GM10248 (cell line): Measurements from ENCODE around the gene IL4.
"Not testable (repeated sequence)": the region's sequence is repeated elsewhere in the genome, so short reads cannot be mapped to it uniquely, and the experiment has no call there.

Source experiments
- CTCF ChIA-PET: fragments of 300-600 bp; sonication (Branson Sonifier 250); formaldehyde crosslinking; extraction: SDS; loops from one replicate; lab custom pipeline; 2021; ENCODE audit warnings: antibody characterized with exemption; lab: Yijun Ruan, JAX
- POLR2A ChIA-PET: fragments of 350-650 bp; sonication (Branson Sonifier 250); formaldehyde crosslinking; extraction: SDS; loops from one replicate; lab custom pipeline; 2020; ENCODE audit warnings: antibody characterized with exemption; lab: Yijun Ruan, JAX
- DNase-seq: peaks from one replicate; pipeline ENCODE4 v3.0.0; 2012; ENCODE audit errors: extremely low spot score
- TF ChIP-seq, protein P1 (sequence below): IDR thresholded peaks from 2 replicates; pipeline ENCODE4 v1.5.1; 2012; ENCODE audit warnings: mild to moderate bottlenecking, low read depth; ENCODE audit errors: extremely low read depth, missing control alignments, control extremely low read depth

The IL4 gene

DNA sequence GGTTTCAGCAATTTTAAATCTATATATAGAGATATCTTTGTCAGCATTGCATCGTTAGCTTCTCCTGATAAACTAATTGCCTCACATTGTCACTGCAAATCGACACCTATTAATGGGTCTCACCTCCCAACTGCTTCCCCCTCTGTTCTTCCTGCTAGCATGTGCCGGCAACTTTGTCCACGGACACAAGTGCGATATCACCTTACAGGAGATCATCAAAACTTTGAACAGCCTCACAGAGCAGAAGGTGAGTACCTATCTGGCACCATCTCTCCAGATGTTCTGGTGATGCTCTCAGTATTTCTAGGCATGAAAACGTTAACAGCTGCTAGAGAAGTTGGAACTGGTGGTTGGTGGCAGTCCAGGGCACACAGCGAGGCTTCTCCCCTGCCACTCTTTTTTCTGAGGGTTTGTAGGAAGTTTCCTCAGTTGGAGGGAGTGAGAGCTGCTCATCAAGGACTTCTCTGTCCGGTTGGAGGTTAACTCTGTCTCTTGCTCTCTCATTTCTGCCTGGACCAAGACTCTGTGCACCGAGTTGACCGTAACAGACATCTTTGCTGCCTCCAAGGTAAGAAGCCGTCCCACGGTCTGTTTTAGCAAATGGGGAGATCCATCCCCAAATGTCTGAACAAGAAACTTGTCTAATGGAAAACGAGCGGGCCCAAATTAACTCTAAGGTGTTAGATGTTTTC is at the start of gene IL4:
IL4 (plus strand) TSS at position 51 of the 692 bp plus-strand sequence; CDS start at position 113, 62 bp downstream.
- POLR2A ChIA-PET: interaction anchor here (0.6 to 3.0 kb wide), 3 partner anchors 10 to 1526 kb away, joined by 3 to 21 read pairs (median 5); no protein-coding TSS in a partner anchor

DNA sequence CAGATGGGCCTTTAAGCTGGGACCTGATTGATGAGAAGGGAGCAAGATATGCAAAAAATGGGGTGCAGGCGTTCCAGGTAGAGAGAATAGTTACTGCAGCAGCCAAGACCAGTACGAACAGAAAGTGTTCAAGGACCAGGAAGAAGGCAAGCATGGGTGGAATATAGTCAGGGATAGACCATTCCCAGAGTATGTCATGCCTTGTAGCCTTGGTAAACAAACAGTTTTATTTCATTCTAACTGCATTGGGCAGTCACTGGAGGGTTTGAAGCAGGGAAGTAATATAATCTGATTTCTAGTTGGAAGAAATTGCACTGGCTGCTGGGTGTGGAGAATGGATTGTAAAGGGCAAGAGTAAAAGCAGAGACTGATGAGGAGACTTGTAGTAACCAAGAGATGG is 46.3 kb upstream of the IL4 start:
- ChIA-PET POLR2A (no interaction called here), CTCF (interaction anchor here (1.4 kb wide), 1 partner anchor 40 kb away, joined by 3 read pairs; no protein-coding TSS in a partner anchor)
- TF ChIP-seq, protein P1, sequence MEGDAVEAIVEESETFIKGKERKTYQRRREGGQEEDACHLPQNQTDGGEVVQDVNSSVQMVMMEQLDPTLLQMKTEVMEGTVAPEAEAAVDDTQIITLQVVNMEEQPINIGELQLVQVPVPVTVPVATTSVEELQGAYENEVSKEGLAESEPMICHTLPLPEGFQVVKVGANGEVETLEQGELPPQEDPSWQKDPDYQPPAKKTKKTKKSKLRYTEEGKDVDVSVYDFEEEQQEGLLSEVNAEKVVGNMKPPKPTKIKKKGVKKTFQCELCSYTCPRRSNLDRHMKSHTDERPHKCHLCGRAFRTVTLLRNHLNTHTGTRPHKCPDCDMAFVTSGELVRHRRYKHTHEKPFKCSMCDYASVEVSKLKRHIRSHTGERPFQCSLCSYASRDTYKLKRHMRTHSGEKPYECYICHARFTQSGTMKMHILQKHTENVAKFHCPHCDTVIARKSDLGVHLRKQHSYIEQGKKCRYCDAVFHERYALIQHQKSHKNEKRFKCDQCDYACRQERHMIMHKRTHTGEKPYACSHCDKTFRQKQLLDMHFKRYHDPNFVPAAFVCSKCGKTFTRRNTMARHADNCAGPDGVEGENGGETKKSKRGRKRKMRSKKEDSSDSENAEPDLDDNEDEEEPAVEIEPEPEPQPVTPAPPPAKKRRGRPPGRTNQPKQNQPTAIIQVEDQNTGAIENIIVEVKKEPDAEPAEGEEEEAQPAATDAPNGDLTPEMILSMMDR: no peak
- DNase-seq: no peak

More for the DNA sequence above, at the start of gene IL4:
- CTCF ChIA-PET: interaction anchor here (0.7 to 9.2 kb wide), 10 partner anchors 9 to 146 kb away, joined by 3 to 78 read pairs (median 4); partner anchors contain the start of gene IL13
- DNase-seq: no peak
- TF ChIP-seq, protein P1: no peak

DNA sequence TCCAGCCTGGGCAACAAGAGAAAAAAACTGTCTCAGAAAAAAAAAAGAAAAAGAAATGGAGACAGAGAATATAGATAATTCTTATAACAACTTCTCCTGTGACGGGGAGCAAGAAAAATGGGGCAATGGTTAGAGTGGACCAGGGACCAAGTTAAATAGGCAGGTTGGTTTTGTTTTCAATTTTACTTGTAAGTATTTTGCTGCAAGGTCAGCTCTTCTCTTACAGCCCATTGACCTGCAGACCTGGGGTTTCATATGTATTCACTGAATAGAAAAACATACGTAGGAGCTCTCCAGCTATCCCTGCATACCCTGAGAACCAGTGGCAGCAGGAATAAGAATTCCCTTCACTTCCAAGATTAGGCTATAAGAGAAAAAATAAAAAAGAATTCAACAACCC is 45.0 kb upstream of the IL4 start:
- ChIA-PET POLR2A (no interaction called here), CTCF (interaction anchor here (0.7 to 3.6 kb wide), 8 partner anchors 8 to 192 kb away, joined by 3 to 15 read pairs (median 3); no protein-coding TSS in a partner anchor)
- DNase-seq: peak; percentile 43
- TF ChIP-seq, protein P1: no peak

DNA sequence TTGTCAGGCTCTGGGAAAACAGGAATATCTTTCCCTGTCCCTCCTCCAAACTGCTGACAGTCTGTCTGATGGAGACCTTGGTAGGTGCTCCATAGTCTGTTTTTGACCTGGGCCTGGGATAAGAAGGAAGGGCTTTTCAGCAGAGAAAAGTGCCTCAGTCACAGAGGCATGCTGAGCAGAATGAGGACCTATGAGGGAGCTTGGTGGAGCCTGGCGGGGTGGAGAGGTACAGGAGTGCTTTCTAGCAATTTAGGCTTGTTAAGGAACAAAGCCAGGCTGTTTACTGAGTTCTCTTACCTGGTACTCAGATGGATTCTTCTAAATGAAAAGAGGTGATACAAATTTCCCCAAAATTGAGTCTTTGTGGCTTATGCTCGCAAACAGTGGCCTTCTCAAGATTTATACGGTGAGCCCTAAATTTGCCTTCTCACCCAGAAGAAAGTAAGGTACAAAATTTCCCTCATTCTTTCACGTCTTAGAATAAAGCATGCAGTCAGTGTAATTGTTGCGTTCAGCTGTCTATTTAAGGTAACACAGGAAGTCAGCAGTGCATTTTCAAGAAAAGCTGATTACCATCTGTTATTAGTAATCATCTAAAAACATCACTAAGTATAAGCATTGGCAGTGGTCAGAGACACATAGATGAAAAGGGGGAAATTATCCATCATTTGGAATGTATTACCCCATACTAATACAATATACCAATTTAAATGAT is 44.4 kb upstream of the IL4 start:
- POLR2A ChIA-PET: no interaction called here
- TF ChIP-seq, protein P1: no peak
- peak; percentile 51 for DNase-seq
- CTCF ChIA-PET: interaction anchor here (1.4 to 3.6 kb wide), 4 partner anchors 12 to 254 kb away, joined by 3 to 15 read pairs (median 10); no protein-coding TSS in a partner anchor

DNA sequence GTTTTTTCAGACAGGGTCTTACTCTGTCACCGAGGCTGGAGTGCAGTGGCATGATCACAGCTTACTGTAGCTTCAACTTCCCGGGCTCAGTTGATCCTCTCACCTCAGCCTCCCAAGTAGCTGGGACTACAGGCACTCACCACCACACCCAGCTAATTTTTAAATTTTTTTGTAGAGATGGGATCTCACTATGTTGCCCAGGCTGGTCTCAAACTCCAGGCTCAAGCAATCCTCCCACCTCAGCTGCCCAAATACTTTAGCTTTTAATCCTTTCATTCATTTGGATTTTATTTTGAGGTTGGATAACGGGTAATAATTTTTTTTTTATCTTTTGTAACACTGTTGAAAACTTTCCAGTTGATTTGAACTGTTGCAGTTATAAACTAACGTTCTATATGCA is 40.2 kb upstream of the IL4 start:
- POLR2A ChIA-PET: interaction anchor here (0.6 kb wide), 1 partner anchor 108 kb away, joined by 3 read pairs; no protein-coding TSS in a partner anchor
- CTCF ChIA-PET: interaction anchor here (1.0 to 1.6 kb wide), 3 partner anchors 25 to 187 kb away, joined by 3 to 6 read pairs (median 4); partner anchors contain the start of gene IL13
- DNase-seq: not testable (repeated sequence)

DNA sequence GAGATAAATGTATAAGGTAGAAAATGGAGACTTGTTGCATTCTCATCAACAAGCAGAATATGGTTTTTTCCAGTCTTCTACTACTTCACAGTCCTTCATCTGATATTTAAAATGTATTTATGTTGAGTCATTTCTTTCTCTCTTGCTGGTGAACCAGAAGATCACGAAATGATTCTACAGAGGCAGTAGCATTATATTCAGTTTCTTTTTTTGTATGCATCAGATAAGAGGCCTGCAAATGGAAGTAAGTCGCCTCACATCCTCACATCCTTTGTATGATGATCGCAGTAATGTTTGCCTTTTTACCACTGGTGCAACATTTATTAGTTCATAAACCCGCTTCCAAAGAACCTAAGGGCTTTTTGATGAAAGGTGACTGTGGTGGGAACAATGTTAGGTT is 37.9 kb upstream of the IL4 start:
- CTCF ChIA-PET: interaction anchor here (1.0 to 2.4 kb wide), 4 partner anchors 12 to 185 kb away, joined by 3 to 10 read pairs (median 4); partner anchors contain the start of gene IL13
- peak; percentile 48 for DNase-seq
- POLR2A ChIA-PET: no interaction called here
- TF ChIP-seq, protein P1: no peak
